SK-N-SH treated with all-trans-retinoic acid at 6 μM for 48 hours (cell line): ENCODE results near the gene CDC42BPG.

Experiments
- ARNTL ChIP-seq: fragments of 450-650 bp; formaldehyde crosslinking; IDR thresholded peaks from 2 replicates; pipeline ENCODE4 v1.5.0; 2020; ENCODE audit warnings: low read depth, mild to moderate bottlenecking, moderate library complexity, borderline replicate concordance
- CSDC2 ChIP-seq: fragments of 250-450 bp; sonication (Bioruptor Pico); IDR thresholded peaks from 2 replicates; pipeline ENCODE4 v1.5.0; 2020; ENCODE audit warnings: mild to moderate bottlenecking, moderate library complexity
- GLIS3 ChIP-seq: fragments of 250-450 bp; sonication (Bioruptor Pico); IDR thresholded peaks from 2 replicates; pipeline ENCODE4 v1.5.0; 2020; ENCODE audit warnings: mild to moderate bottlenecking, moderate library complexity
- ISL1 ChIP-seq: fragments of 250-450 bp; sonication (Bioruptor Pico); IDR thresholded peaks from 2 replicates; pipeline ENCODE4 v2.1.2; 2022; ENCODE audit warnings: mild to moderate bottlenecking, moderate library complexity
- TOX ChIP-seq: fragments of 250-450 bp; sonication (Bioruptor Pico); IDR thresholded peaks from 2 replicates; pipeline ENCODE4 v1.8.0; 2021; ENCODE audit warnings: mild to moderate bottlenecking, moderate library complexity, borderline replicate concordance
- ZNF565 ChIP-seq: fragments of 450-650 bp; formaldehyde crosslinking; conservative IDR thresholded peaks from 2 replicates; pipeline ENCODE4 v1.5.0; 2020; ENCODE audit warnings: low read depth, mild to moderate bottlenecking, moderate library complexity
- TF ChIP-seq, protein P1 (sequence below): fragments of 250-450 bp; sonication (Bioruptor Pico); IDR thresholded peaks from 2 replicates; pipeline ENCODE4 v1.5.1; 2021; ENCODE audit warnings: mild to moderate bottlenecking, moderate library complexity

- no peak for TF ChIP-seq GLIS3 (CRISPR knock-in tag)
- TF ChIP-seq ISL1: no peak
- no peak for TF ChIP-seq ZNF565 (CRISPR knock-in tag)
- TF ChIP-seq, protein P1, sequence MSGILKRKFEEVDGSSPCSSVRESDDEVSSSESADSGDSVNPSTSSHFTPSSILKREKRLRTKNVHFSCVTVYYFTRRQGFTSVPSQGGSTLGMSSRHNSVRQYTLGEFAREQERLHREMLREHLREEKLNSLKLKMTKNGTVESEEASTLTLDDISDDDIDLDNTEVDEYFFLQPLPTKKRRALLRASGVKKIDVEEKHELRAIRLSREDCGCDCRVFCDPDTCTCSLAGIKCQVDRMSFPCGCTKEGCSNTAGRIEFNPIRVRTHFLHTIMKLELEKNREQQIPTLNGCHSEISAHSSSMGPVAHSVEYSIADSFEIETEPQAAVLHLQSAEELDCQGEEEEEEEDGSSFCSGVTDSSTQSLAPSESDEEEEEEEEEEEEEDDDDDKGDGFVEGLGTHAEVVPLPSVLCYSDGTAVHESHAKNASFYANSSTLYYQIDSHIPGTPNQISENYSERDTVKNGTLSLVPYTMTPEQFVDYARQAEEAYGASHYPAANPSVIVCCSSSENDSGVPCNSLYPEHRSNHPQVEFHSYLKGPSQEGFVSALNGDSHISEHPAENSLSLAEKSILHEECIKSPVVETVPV (CRISPR knock-in tag): no peak
- no peak for TF ChIP-seq CSDC2
- TF ChIP-seq TOX (CRISPR knock-in tag): no peak
- no peak for TF ChIP-seq ARNTL
Observed at GRCh38 chr11:64823568-64824119, 20.8 kb downstream of the CDC42BPG start.
